Trophoblast cell (in vitro differentiated cells and primary cell): ENCODE measurements around the gene MYCBP2. TPM values are rescaled to one million over a fixed set of nuclear protein-coding genes. Genes with fewer than 3 reads are reported as not detected.

Experiments used
- DNase-seq, 2 donors: peaks; one replicate each; pipeline ENCODE4 v3.0.0-alpha.2; 2016
- H2AFZ ChIP-seq: 2 replicates; pipeline ENCODE4 v1.6.1; 2013; ENCODE audit warnings: low read length, moderate library complexity, mild to moderate bottlenecking; ENCODE audit not compliant: insufficient read depth, poor library complexity
- H2AK5ac ChIP-seq: 2 replicates; pipeline ENCODE4 v1.6.1; 2013; ENCODE audit warnings: mild to moderate bottlenecking, low read length
- H2BK120ac ChIP-seq: 2 replicates; pipeline ENCODE4 v1.6.1; 2013; ENCODE audit warnings: low read length, mild to moderate bottlenecking, moderate library complexity; ENCODE audit not compliant: insufficient read depth, poor library complexity
- H2BK12ac ChIP-seq: 2 replicates; pipeline ENCODE4 v1.6.1; 2013; ENCODE audit warnings: mild to moderate bottlenecking, low read length, moderate library complexity
- H2BK5ac ChIP-seq: 2 replicates; pipeline ENCODE4 v1.6.1; 2013; ENCODE audit warnings: low read length, low read depth, moderate library complexity, mild to moderate bottlenecking; ENCODE audit not compliant: poor library complexity
- H3K14ac ChIP-seq: 2 replicates; pipeline ENCODE4 v1.6.1; 2013; ENCODE audit warnings: mild to moderate bottlenecking, low read length
- H3K18ac ChIP-seq: 2 replicates; pipeline ENCODE4 v1.6.1; 2013; ENCODE audit warnings: mild to moderate bottlenecking, low read length
- H3K23ac ChIP-seq: 2 replicates; pipeline ENCODE4 v1.6.1; 2013; ENCODE audit warnings: low read length
- H3K27ac ChIP-seq: 2 replicates; pipeline ENCODE4 v1.5.1; 2013; ENCODE audit warnings: low read depth, mild to moderate bottlenecking, inconsistent platforms, low read length, moderate library complexity
- H3K27me3 ChIP-seq: 2 replicates; pipeline ENCODE4 v1.6.1; 2013; ENCODE audit warnings: inconsistent platforms, mild to moderate bottlenecking, low read length, moderate library complexity; ENCODE audit not compliant: insufficient read depth
- H3K36me3 ChIP-seq, 2 experiments: 1 replicate in 1 of 2; 2 replicates in 1 of 2; pipeline ENCODE4 v1.6.1; 2013; ENCODE audit warnings: low read length in 2 of 2, mild to moderate bottlenecking in 2 of 2, moderate library complexity in 1 of 2; ENCODE audit not compliant: insufficient read depth in 2 of 2, control insufficient read depth in 1 of 2
- H3K4ac ChIP-seq: 2 replicates; pipeline ENCODE4 v1.6.1; 2013; ENCODE audit warnings: low read depth, mild to moderate bottlenecking, low read length, moderate library complexity
- H3K4me1 ChIP-seq, 2 experiments: 1 replicate in 1 of 2; 2 replicates in 1 of 2; pipeline ENCODE4 v1.6.1; 2013; ENCODE audit warnings: low read length in 2 of 2, mild to moderate bottlenecking in 2 of 2, moderate library complexity in 1 of 2; ENCODE audit not compliant: insufficient read depth in 2 of 2, control insufficient read depth in 1 of 2
- H3K4me2 ChIP-seq: 2 replicates; pipeline ENCODE4 v1.6.1; 2013; ENCODE audit warnings: inconsistent platforms, mild to moderate bottlenecking, low read length, moderate library complexity
- H3K4me3 ChIP-seq: 2 replicates; pipeline ENCODE4 v1.5.1; 2013; ENCODE audit warnings: mild to moderate bottlenecking, low read depth, low read length, inconsistent platforms
- H3K79me1 ChIP-seq: one replicate; pipeline ENCODE4 v1.6.1; 2013; ENCODE audit warnings: low read length
- H3K79me2 ChIP-seq: 2 replicates; pipeline ENCODE4 v1.6.1; 2013; ENCODE audit warnings: low read length, mild to moderate bottlenecking; ENCODE audit not compliant: control insufficient read depth, insufficient read depth, poor library complexity
- H3K9ac ChIP-seq: 2 replicates; pipeline ENCODE4 v1.6.1; 2013; ENCODE audit warnings: mild to moderate bottlenecking, low read length
- H3K9me3 ChIP-seq: 2 replicates; pipeline ENCODE4 v1.6.1; 2013; ENCODE audit warnings: low read depth, mild to moderate bottlenecking, control low read depth, inconsistent platforms, low read length; ENCODE audit not compliant: insufficient read depth
- H4K12ac ChIP-seq: 2 replicates; pipeline ENCODE4 v1.6.1; 2013; ENCODE audit warnings: low read depth, mild to moderate bottlenecking, low read length, moderate library complexity
- H4K8ac ChIP-seq: 2 replicates; pipeline ENCODE4 v1.6.1; 2013; ENCODE audit warnings: low read depth, mild to moderate bottlenecking, low read length, moderate library complexity
- H4K91ac ChIP-seq: one replicate; pipeline ENCODE4 v1.6.1; 2013; ENCODE audit warnings: low read depth, mild to moderate bottlenecking, low read length, moderate library complexity
- WGBS: extraction: QIAGEN DNeasy Blood & Tissue Kit; methylation state at CpG from one replicate; pipeline ENCODE4 v1.1.7; 2013; ENCODE audit warnings: missing lambda C conversion rate; ENCODE audit not compliant: insufficient read length, insufficient coverage; ENCODE audit errors: extremely low coverage; 5-methylcytosine and 5-hydroxymethylcytosine counted together
- polyA plus RNA-seq: library from polyadenylated mRNA; stranded (reverse); fragments of 200-250 nt; gene quantifications from 2 replicates; pipeline ENCODE4 v1.2.3, GENCODE V29; 2013

MYCBP2 gene, protein sequence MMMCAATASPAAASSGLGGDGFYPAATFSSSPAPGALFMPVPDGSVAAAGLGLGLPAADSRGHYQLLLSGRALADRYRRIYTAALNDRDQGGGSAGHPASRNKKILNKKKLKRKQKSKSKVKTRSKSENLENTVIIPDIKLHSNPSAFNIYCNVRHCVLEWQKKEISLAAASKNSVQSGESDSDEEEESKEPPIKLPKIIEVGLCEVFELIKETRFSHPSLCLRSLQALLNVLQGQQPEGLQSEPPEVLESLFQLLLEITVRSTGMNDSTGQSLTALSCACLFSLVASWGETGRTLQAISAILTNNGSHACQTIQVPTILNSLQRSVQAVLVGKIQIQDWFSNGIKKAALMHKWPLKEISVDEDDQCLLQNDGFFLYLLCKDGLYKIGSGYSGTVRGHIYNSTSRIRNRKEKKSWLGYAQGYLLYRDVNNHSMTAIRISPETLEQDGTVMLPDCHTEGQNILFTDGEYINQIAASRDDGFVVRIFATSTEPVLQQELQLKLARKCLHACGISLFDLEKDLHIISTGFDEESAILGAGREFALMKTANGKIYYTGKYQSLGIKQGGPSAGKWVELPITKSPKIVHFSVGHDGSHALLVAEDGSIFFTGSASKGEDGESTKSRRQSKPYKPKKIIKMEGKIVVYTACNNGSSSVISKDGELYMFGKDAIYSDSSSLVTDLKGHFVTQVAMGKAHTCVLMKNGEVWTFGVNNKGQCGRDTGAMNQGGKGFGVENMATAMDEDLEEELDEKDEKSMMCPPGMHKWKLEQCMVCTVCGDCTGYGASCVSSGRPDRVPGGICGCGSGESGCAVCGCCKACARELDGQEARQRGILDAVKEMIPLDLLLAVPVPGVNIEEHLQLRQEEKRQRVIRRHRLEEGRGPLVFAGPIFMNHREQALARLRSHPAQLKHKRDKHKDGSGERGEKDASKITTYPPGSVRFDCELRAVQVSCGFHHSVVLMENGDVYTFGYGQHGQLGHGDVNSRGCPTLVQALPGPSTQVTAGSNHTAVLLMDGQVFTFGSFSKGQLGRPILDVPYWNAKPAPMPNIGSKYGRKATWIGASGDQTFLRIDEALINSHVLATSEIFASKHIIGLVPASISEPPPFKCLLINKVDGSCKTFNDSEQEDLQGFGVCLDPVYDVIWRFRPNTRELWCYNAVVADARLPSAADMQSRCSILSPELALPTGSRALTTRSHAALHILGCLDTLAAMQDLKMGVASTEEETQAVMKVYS (N-terminal part only)
- polyA plus RNA-seq = 23.6 and 25.6 TPM in 2 replicates

- Histone ChIP-seq H3K4me3 (peak within 1 kb of the TSS; percentile 97), H3K23ac (peak within 1 kb of the TSS; percentile 17), H3K4ac (peak within 1 kb of the TSS; percentile 18), H3K79me2 (peaks cover 8% of the 10 kb centered on the region), H3K4me1 (peaks cover 2 to 8% of the 10 kb centered on the region in 2 experiments), H2AFZ (peak within 1 kb of the TSS; percentile 66), H3K9me3 (no peaks in the 10 kb centered on the region), H4K8ac (peak within 1 kb of the TSS; percentile 57), H4K12ac (peak within 1 kb of the TSS; percentile 65), H3K9ac (peak within 1 kb of the TSS; percentile 83), H3K4me2 (peak within 1 kb of the TSS; percentile 100), H2BK5ac (peak within 1 kb of the TSS; percentile 37), H2BK12ac (no peak within 1 kb of the TSS), H2AK5ac (no peak within 1 kb of the TSS), H4K91ac (peak within 1 kb of the TSS; percentile 64), H2BK120ac (no peak within 1 kb of the TSS), H3K18ac (peak within 1 kb of the TSS; percentile 42), H3K27me3 (no peaks in the 10 kb centered on the region), H3K36me3 (no peaks in the 10 kb centered on the region), H3K14ac (peak within 1 kb of the TSS; percentile 62), H3K27ac (peak within 1 kb of the TSS; percentile 46), H3K79me1 (peaks cover 8% of the 10 kb centered on the region)
- peak; percentile 98 to 100 for DNase-seq
- no CpG with 5 or more reads among the region's 35 CpGs for WGBS
Measured at GRCh38 chr13:77326905-77327604, at the start of gene MYCBP2. MYCBP2 (minus strand) TSS chr13:77327094; CDS start chr13:77326775, 319 bp downstream.

GRCh38 chr13:77375560-77376108 is 48.7 kb upstream of the MYCBP2 start:
- Histone ChIP-seq H3K23ac (no peak overlapping the region), H4K91ac (no peak overlapping the region), H3K27me3 (no peaks in the 10 kb centered on the region), H3K36me3 (no peaks in the 10 kb centered on the region), H3K4me2 (no peak overlapping the region), H3K79me2 (no peaks in the 10 kb centered on the region), H3K4me3 (no peak overlapping the region), H3K14ac (no peak overlapping the region), H3K4ac (no peak overlapping the region), H3K9ac (no peak overlapping the region), H2AK5ac (no peak overlapping the region), H2BK12ac (no peak overlapping the region), H3K27ac (no peak overlapping the region), H3K18ac (no peak overlapping the region), H2BK120ac (no peak overlapping the region), H3K4me1 (no peaks in the 10 kb centered on the region), H2BK5ac (no peak overlapping the region), H3K9me3 (no peaks in the 10 kb centered on the region), H4K8ac (no peak overlapping the region), H2AFZ (no peak overlapping the region), H3K79me1 (no peaks in the 10 kb centered on the region), H4K12ac (no peak overlapping the region)
- no CpG with 5 or more reads among the region's 1 CpG for WGBS
- no peak for DNase-seq

GRCh38 chr13:77374786-77375185 is 47.9 kb upstream of the MYCBP2 start:
- Histone ChIP-seq H3K9ac (no peak overlapping the region), H2AFZ (no peak overlapping the region), H3K4me1 (no peaks in the 10 kb centered on the region), H3K18ac (no peak overlapping the region), H2AK5ac (no peak overlapping the region), H2BK120ac (no peak overlapping the region), H3K27ac (no peak overlapping the region), H4K91ac (no peak overlapping the region), H3K79me2 (no peaks in the 10 kb centered on the region), H3K27me3 (no peaks in the 10 kb centered on the region), H3K36me3 (no peaks in the 10 kb centered on the region), H3K14ac (no peak overlapping the region), H4K8ac (no peak overlapping the region), H3K4me2 (no peak overlapping the region), H3K4me3 (no peak overlapping the region), H3K23ac (no peak overlapping the region), H2BK12ac (no peak overlapping the region), H3K9me3 (no peaks in the 10 kb centered on the region), H3K79me1 (no peaks in the 10 kb centered on the region), H4K12ac (no peak overlapping the region), H3K4ac (no peak overlapping the region), H2BK5ac (no peak overlapping the region)
- DNase-seq = no peak
- WGBS = no CpG with 5 or more reads among the region's 2 CpGs
